AML-193 (cell line): Measurements from ENCODE around the gene TPR.

ENCODE experiments used
- DNase-seq, 2 experiments: peaks; one replicate each; lab custom pipeline; 2025; lab: John Stamatoyannopoulos, UW

TPR gene

DNA sequence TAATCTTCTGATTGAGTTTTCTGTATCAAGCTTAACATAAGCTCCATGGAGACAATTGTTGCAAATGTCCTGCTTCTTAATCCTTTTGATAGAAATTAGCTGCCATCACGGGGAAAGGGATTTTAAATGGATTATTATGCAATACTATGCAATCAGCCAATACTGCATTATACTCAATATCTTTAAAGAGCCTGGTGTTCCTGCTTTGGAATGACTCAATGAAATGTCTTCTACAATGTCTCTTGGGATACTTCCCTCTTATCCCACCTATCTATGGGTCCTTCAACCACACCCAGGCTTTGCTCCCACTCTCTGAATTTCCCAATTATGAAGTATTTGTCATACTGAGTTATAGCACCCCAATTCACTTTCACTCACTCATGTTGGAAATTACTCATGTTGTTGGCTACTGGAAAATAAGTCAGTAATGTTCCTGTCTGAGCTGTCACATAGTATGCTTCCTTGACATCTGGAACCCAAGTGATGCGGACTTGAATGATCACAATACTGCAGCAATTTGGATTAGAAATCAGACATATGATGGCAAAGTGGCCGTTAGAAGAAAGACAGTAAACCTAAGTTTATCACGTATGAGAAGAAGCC, 85.0 kb downstream of the TPR start:
- no peak for DNase-seq

DNA sequence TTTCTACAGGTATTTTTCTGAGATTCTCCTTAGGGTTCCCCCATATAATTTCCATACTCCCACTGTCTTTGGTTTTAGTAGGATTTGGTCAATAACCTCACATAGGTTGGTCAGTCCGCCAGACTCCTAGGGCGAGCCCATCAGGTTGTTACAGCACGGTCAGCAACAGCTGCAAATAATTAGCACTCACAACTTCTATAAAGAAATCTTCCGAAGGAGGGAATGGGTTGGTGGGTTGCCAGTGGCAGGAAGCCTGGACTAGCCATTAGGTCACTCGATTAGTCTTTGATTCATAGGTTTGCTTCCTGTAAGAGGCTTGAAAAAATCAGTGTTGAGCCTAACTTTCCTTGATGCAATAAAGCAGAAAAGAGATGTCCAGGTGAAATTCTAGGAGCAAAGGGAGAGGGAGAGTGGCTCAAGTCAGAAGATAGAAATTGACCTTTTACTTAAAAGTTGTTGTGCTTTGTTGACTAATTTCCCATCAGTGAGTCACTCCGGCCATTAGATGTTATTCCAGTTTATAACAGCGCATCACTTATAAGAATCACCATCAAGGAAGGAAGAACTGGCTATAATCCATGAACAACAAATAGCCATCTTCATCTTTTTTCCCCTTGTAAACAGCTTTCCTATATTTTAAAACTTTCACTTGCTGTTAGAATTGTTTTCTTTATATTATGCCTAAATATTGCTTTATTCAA, 88.3 kb downstream of the TPR start:
- DNase-seq: no peak

- no peak for DNase-seq
Measured at GRCh38 chr1:186283374-186283773, 91.7 kb downstream of the TPR start.

- no peak for DNase-seq
Measured at GRCh38 chr1:186282466-186282865, 92.6 kb downstream of the TPR start.

- no peak for DNase-seq
Measured at GRCh38 chr1:186275822-186276221, 99.2 kb downstream of the TPR start.

DNA sequence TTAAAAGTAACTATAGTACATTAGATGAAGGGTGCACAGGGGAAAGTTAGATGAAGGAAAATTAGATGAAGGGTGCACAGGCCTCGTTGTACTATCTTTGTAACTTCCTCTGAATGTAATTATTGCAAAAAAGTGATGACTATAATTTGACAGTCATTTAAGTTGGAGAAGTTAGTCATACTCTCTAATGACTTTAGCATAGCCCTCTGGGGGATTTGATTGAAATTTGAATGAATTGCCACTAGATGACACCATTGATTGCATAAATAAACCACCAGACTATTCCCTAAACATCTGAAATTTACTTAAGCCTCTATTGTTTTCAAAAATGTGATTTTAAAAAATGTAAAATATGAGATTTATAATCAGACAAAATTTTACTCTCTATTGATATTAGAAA, 102.6 kb downstream of the TPR start:
- DNase-seq: no peak

DNA sequence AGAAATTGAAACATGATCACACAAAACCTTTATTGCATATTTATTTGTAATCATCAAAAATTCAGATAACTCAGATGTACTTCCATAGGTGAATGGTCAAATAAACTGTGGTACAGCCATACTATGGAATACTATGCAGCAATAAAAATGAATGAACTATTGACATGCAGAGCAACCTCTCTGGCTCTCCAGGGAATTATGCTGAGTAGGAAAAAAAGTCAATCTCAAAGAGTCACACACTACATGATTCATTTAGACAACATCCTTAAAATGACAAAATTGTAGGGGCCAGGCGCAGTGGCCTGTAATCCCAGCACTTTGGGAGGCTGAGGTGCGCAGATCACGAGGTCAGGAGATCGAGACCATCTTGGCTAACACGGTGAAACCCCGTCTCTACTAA, 104.0 kb downstream of the TPR start:
- DNase-seq: no peak
